HepG2 (cell line): Measurements from ENCODE around the gene PAK1IP1. TPM values are rescaled to one million over a fixed set of nuclear protein-coding genes. Genes with fewer than 3 reads are reported as not detected.

Experiments
- EP300 ChIP-seq, 3 experiments: sonication (generic) in 1 of 3; formaldehyde crosslinking in 1 of 3; IDR thresholded peaks; 2 replicates each; pipeline versions ENCODE4 v1.5.1 to v1.6.1; 2011 to 2020; ENCODE audit warnings: low read depth in 2 of 3, low read length in 2 of 3, borderline replicate concordance in 1 of 3, improper control_type of control experiment in 1 of 3, mild to moderate bottlenecking in 1 of 3, missing genetic modification reagents in 1 of 3, moderate library complexity in 1 of 3
- MIXL1 ChIP-seq: IDR thresholded peaks from 2 replicates; pipeline ENCODE4 v1.6.1; 2016
- SSRP1 ChIP-seq: IDR thresholded peaks from 2 replicates; pipeline ENCODE4 v1.6.1; 2016; ENCODE audit warnings: control low read depth
- ZNF431 ChIP-seq: sonication (generic); formaldehyde crosslinking; IDR thresholded peaks from 2 replicates; pipeline ENCODE4 v1.9.0; 2022; ENCODE audit warnings: missing genetic modification reagents, low read depth, mild to moderate bottlenecking, borderline replicate concordance
- ZNF577 ChIP-seq: sonication (generic); formaldehyde crosslinking; IDR thresholded peaks from 2 replicates; pipeline ENCODE4 v1.4.0; 2020; ENCODE audit warnings: mild to moderate bottlenecking, low read depth, missing genetic modification reagents, borderline replicate concordance
- ZNF703 ChIP-seq: sonication (generic); formaldehyde crosslinking; IDR thresholded peaks from 2 replicates; pipeline ENCODE4 v1.5.1; 2020; ENCODE audit warnings: missing genetic modification reagents, mild to moderate bottlenecking, moderate library complexity, borderline replicate concordance
- ZNF773 ChIP-seq: sonication (generic); formaldehyde crosslinking; IDR thresholded peaks from 2 replicates; pipeline ENCODE4 v1.4.0; 2020; ENCODE audit warnings: missing genetic modification reagents, borderline replicate concordance
- polyA plus RNA-seq, 8 experiments: library from polyadenylated mRNA; depleted of rRNA in 3 of 8; stranded (reverse) in 7 of 8; unstranded in 1 of 8; fragments of >200 nt; fragmentation: Illumina TruSeq in 4 of 8; extraction: Trizol in 4 of 8; gene quantifications; 2 replicates each; pipeline versions ENCODE4 v1.2.1 to v1.2.3, GENCODE V29; 2011 to 2016; ENCODE audit warnings: low read depth in 4 of 8, missing spikeins in 1 of 8, mixed read lengths in 1 of 8; ENCODE audit not compliant: insufficient read depth in 1 of 8
- total RNA-seq, 5 experiments: library from RNA; depleted of rRNA; stranded (reverse); fragments of >200 nt; fragmentation: Illumina TruSeq; extraction: Trizol; gene quantifications; 2 replicates each; pipeline ENCODE4 v1.2.3, GENCODE V29; 2016; ENCODE audit warnings: low read depth in 1 of 5
- TF ChIP-seq, protein P1 (sequence below): sonication (generic); formaldehyde crosslinking; IDR thresholded peaks from 2 replicates; pipeline ENCODE4 v1.4.0; 2020; ENCODE audit warnings: mild to moderate bottlenecking, missing genetic modification reagents
- TF ChIP-seq, protein P2 (sequence below): sonication (generic); formaldehyde crosslinking; IDR thresholded peaks from 2 replicates; pipeline ENCODE4 v1.9.0; 2021; ENCODE audit warnings: missing genetic modification reagents, borderline replicate concordance
- TF ChIP-seq, protein P3 (sequence below): sonication (generic); formaldehyde crosslinking; conservative IDR thresholded peaks from 2 replicates; pipeline ENCODE4 v1.4.0; 2020; ENCODE audit warnings: missing genetic modification reagents
- TF ChIP-seq, protein P4 (sequence below): sonication (generic); formaldehyde crosslinking; IDR thresholded peaks from 2 replicates; pipeline ENCODE4 v1.4.0; 2020; ENCODE audit warnings: mild to moderate bottlenecking, missing genetic modification reagents
- TF ChIP-seq, protein P5 (sequence below): sonication (generic); IDR thresholded peaks from 2 replicates; pipeline ENCODE4 v1.6.1; 2016; ENCODE audit warnings: low read depth, borderline replicate concordance

PAK1IP1 gene
- total and polyA plus RNA-seq, 2 of the 13 experiments (the other 11 are each of a cell fraction or from before 2014, with no cell fraction given): 23.4 to 66.2 TPM

DNA sequence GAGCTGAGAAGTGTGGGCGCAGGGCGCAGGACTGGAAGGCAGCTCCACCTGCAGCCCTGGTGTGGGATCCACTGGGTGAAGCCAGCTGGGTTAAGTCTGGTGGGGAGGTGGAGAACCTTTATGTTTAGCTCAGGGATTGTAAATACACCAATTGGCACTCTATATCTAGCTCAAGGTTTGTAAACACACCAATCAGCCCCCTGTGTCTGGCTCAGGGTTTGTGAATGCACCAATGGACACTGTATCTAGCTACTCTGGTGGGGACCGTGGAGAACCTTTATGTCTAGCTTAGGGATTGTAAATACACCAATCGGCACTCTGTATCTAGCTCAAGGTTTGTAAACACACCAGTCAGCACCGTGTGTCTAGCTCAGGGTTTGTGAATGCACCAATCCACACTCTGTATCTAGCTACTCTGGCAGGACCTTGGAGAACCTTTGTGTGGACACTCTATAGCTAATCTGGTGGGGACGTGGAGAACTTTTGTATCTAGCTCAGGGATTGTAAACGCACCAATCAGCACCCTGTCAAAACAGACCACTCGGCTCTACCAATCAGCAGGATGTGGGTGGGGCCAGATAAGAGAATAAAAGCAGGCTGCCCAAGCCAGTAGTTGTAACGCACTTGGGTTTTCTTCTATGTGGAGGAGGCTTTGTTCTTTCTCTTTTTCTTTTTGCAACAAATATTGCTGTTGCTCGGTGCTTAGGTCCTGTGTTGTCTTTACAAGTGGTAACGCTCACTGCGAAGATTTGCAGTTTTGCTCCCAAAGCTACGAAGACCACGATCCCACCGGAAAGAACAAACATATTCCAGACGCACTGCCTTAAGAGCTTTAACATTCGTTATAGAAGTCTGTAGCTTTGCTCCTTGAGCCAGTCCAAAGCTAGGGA lies 26.4 kb downstream of the PAK1IP1 start (continued):
- TF ChIP-seq, protein P1, sequence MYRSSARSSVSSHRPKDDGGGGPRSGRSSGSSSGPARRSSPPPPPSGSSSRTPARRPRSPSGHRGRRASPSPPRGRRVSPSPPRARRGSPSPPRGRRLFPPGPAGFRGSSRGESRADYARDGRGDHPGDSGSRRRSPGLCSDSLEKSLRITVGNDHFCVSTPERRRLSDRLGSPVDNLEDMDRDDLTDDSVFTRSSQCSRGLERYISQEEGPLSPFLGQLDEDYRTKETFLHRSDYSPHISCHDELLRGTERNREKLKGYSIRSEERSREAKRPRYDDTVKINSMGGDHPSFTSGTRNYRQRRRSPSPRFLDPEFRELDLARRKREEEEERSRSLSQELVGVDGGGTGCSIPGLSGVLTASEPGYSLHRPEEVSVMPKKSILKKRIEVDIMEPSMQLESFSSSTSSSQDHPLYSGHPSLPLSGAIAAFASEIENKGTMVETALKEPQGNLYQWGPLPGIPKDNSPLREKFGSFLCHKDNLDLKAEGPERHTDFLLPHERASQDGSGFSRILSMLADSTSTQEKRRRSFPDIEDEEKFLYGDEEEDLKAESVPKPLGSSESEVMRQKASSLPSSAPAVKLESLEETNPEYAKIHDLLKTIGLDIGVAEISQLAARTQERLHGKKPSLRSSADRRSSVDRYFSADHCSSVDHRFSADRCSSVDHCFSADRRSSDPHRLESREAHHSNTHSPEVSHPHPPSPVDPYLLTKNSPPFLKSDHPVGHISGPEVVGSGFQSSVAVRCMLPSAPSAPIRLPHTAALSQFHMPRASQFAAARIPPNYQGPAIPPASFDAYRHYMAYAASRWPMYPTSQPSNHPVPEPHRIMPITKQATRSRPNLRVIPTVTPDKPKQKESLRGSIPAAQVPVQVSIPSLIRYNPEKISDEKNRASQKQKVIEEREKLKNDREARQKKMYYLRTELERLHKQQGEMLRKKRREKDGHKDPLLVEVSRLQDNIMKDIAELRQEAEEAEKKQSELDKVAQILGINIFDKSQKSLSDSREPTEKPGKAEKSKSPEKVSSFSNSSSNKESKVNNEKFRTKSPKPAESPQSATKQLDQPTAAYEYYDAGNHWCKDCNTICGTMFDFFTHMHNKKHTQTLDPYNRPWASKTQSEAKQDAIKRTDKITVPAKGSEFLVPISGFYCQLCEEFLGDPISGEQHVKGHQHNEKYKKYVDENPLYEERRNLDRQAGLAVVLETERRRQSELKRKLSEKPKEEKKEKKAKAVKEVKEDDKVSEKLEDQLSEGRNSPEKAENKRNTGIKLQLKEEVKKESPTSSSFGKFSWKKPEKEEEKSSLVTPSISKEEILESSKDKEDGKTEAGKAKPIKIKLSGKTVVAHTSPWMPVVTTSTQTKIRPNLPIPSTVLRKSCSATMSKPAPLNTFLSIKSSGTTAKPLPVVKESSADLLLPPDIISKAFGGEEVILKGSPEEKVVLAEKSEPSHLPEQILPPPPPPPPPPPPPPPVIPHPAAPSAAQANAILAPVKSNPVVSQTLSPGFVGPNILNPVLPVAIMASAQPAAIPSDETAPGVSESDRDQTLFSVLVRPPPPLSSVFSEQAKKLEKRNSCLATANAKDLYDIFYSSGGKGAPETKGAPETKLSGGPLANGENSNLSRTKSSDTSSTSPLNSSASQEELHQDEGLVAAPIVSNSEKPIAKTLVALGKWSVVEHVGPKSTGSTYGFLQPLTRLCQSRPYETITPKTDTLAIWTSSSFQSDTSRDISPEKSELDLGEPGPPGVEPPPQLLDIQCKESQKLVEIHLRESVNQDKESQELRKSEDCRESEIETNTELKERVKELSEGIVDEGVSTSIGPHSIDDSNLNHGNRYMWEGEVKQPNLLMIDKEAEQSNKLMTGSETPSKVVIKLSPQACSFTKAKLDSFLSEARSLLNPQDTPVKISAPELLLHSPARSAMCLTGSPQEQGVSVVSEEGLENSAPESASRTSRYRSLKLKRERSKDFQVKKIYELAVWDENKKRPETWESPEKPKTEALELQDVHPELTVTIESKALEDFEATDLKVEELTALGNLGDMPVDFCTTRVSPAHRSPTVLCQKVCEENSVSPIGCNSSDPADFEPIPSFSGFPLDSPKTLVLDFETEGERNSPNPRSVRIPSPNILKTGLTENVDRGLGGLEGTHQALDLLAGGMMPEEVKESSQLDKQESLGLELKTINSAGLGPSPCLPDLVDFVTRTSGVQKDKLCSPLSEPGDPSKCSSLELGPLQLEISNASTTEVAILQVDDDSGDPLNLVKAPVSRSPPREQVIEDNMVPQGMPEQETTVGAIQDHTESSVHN (CRISPR knock-in tag): peak; percentile 96
- TF ChIP-seq, protein P2, sequence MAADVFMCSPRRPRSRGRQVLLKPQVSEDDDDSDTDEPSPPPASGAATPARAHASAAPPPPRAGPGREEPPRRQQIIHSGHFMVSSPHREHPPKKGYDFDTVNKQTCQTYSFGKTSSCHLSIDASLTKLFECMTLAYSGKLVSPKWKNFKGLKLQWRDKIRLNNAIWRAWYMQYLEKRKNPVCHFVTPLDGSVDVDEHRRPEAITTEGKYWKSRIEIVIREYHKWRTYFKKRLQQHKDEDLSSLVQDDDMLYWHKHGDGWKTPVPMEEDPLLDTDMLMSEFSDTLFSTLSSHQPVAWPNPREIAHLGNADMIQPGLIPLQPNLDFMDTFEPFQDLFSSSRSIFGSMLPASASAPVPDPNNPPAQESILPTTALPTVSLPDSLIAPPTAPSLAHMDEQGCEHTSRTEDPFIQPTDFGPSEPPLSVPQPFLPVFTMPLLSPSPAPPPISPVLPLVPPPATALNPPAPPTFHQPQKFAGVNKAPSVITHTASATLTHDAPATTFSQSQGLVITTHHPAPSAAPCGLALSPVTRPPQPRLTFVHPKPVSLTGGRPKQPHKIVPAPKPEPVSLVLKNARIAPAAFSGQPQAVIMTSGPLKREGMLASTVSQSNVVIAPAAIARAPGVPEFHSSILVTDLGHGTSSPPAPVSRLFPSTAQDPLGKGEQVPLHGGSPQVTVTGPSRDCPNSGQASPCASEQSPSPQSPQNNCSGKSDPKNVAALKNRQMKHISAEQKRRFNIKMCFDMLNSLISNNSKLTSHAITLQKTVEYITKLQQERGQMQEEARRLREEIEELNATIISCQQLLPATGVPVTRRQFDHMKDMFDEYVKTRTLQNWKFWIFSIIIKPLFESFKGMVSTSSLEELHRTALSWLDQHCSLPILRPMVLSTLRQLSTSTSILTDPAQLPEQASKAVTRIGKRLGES (CRISPR knock-in tag): peak; percentile 51; the same call in 1 of the 2 replicates
- TF ChIP-seq ZNF431 (peak; percentile 36; the same call in 1 of the 2 replicates), EP300 (IDR thresholded peaks at IDR 0.05; ENCODE audit: low read depth in 2 of 2, low read length in 2 of 2) (peak; percentile 13 to 20; a peak in 1 of 4 replicates), EP300 (CRISPR knock-in tag; IDR thresholded peaks at IDR 0.05; ENCODE audit: borderline replicate concordance) (0 out of 2 replicates have a peak, but pooled peaks have one; percentile 39), ZNF577 (CRISPR knock-in tag) (peak; percentile 84; the same call in 1 of the 2 replicates), ZNF703 (peak; percentile 74; the same call in 1 of the 2 replicates), SSRP1 (CRISPR knock-in tag) (peak; percentile 66; the same call in 1 of the 2 replicates), ZNF773 (peak; percentile 85), MIXL1 (CRISPR knock-in tag) (peak; percentile 21; the same call in 1 of the 2 replicates)
- TF ChIP-seq, protein P3, sequence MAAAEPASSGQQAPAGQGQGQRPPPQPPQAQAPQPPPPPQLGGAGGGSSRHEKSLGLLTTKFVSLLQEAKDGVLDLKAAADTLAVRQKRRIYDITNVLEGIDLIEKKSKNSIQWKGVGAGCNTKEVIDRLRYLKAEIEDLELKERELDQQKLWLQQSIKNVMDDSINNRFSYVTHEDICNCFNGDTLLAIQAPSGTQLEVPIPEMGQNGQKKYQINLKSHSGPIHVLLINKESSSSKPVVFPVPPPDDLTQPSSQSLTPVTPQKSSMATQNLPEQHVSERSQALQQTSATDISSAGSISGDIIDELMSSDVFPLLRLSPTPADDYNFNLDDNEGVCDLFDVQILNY (CRISPR knock-in tag): 0 out of 2 replicates have a peak, but pooled peaks have one; percentile 40
- TF ChIP-seq, protein P4, sequence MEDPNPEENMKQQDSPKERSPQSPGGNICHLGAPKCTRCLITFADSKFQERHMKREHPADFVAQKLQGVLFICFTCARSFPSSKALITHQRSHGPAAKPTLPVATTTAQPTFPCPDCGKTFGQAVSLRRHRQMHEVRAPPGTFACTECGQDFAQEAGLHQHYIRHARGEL (CRISPR knock-in tag): 0 out of 2 replicates have a peak, but pooled peaks have one; percentile 22
- TF ChIP-seq, protein P5, sequence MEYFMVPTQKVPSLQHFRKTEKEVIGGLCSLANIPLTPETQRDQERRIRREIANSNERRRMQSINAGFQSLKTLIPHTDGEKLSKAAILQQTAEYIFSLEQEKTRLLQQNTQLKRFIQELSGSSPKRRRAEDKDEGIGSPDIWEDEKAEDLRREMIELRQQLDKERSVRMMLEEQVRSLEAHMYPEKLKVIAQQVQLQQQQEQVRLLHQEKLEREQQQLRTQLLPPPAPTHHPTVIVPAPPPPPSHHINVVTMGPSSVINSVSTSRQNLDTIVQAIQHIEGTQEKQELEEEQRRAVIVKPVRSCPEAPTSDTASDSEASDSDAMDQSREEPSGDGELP: peak; percentile 34; the same call in 1 of the 2 replicates
